Epithelial cell of proximal tubule (primary cell): ENCODE results near the gene CRISP3. TPM values are rescaled to one million over a fixed set of nuclear protein-coding genes. Genes with fewer than 3 reads are reported as not detected.

Experiments
- DNase-seq: peaks from one replicate; pipeline ENCODE4 v3.0.0-alpha.2; 2011; ENCODE audit warnings: low read depth
- H3K4me3 ChIP-seq: 2 replicates; pipeline ENCODE4 v1.5.1; 2011; ENCODE audit warnings: low read depth, mild to moderate bottlenecking, low read length
- total RNA-seq: library from RNA; depleted of rRNA; stranded (reverse); fragments of >200 nt; gene quantifications from 2 replicates; pipeline ENCODE4 v1.2.3, GENCODE V29; 2015
- TF ChIP-seq, protein P1 (sequence below): conservative IDR thresholded peaks from 2 replicates; pipeline ENCODE4 v1.5.1; 2012; ENCODE audit warnings: low read depth, mild to moderate bottlenecking, low read length

The CRISP3 gene
- total RNA-seq, 1 donor from 2014 or later: not detected

DNA sequence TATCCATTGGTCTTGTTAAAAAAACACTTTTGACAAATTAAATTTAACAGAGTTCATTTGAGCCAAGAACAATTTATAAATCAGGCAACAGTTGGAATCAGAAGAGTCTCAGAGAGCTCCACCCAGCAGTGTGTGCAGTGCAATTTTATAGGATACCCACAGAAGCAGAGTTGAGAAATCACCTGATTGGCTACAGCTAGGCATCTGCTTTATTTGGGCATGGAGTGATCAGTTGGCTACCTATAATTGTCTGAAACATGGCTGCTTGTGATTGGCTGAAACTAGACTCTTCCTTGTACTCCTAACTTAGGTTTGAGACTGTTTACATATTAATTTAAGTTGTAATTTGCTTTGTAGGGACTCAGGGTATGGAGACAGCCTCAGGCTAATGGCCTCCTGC is 30.9 kb upstream of the CRISP3 start:
- DNase-seq: no peak
- TF ChIP-seq, protein P1, sequence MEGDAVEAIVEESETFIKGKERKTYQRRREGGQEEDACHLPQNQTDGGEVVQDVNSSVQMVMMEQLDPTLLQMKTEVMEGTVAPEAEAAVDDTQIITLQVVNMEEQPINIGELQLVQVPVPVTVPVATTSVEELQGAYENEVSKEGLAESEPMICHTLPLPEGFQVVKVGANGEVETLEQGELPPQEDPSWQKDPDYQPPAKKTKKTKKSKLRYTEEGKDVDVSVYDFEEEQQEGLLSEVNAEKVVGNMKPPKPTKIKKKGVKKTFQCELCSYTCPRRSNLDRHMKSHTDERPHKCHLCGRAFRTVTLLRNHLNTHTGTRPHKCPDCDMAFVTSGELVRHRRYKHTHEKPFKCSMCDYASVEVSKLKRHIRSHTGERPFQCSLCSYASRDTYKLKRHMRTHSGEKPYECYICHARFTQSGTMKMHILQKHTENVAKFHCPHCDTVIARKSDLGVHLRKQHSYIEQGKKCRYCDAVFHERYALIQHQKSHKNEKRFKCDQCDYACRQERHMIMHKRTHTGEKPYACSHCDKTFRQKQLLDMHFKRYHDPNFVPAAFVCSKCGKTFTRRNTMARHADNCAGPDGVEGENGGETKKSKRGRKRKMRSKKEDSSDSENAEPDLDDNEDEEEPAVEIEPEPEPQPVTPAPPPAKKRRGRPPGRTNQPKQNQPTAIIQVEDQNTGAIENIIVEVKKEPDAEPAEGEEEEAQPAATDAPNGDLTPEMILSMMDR: no peak
- no peak overlapping the region for H3K4me3 ChIP-seq

DNA sequence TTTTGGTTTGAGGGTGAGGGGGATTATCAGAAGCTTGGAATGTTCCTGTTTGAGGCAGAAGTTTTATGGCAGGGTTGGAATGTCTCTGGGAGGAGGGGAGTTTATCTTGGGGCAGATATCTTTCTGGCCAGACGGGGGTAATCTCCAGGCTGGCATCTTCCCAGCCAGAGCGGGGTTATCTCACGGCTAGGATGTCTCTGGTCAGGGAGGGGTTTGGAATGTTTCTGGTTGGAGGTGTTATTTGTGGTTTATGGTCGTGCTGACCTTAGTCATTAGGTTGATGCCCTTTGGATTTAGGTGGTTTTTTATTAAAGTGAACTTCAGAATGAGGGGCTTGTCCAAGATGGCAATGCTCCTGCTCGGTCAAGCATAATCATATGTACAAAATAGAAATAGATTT is 28.1 kb upstream of the CRISP3 start:
- TF ChIP-seq, protein P1: no peak
- no peak for DNase-seq

DNA sequence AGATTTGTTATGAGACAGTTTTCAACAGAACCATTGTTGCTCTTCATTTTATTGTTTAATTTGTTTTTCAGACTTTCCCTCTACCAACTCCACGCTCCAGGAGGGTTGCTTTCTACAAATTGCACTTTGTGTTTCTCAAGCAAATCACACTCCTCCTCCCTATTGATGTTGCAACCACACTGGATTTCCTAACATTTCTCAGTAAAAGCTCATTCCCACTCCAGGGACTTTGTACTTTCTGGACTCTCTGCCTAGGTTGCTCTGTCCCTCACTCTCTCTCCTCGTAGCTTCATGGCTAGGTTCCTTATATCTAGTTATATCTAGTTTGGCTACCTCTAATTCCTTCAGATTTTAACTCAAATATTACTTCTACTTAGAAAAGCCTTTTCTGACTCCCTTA is 22.6 kb upstream of the CRISP3 start:
- TF ChIP-seq, protein P1: no peak
- peak; percentile 20 for DNase-seq
- no peak overlapping the region for H3K4me3 ChIP-seq

More for the DNA sequence above, 28.1 kb upstream of the CRISP3 start:
- H3K4me3 ChIP-seq: no peak overlapping the region

DNA sequence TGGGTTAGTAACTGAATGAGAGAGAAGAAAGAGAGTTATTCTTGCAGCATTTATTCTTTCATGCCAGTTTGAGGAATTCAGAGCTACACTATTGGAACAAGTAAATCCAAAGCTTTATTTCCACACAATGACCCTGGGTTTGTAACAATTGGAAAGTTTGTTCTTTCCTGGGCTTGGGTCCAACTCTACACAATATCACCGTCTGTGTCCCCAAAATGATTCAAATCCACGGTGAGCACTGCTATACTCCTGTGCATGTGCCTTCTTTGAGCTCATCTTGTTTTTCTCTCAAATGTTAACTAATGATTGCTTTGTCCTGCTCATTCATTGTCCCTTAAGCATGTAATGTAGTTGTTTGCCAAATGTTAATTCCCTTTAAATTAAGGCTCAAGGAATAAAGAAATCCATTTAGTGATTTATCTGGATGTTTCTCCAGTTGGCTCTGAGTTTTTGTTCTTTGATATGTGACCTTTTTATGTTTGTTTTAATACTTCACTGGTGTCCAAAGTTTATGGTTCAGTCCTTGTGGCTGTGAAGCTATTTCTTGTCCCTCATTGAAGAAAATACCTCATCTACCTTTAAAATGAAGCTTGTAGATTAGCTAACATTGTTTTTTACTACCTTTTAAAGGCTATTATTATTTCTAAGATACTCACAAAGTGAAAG is 20.5 kb upstream of the CRISP3 start:
- DNase-seq: no peak
- TF ChIP-seq, protein P1: no peak
- no peak overlapping the region for H3K4me3 ChIP-seq

DNA sequence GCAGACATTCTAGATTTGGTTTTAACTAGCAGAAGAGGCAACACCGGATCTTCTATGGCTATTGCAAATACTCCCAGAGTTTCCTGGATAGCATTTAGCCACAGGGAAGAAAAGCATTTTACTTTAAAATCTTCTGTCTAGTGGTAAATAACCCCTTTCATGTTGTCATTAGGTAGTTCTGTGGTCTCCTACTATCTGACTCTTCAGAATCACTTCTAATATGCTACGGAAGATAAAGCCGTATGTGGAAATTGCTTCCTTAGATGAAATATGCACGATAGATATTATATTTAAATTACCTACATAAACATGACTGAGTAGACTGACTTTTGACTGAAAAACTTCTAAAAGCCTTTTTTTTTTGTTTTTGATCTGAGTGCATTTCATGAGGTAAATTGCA is 759 bp downstream of the CRISP3 start:
- H3K4me3 ChIP-seq: no peak overlapping the region
- TF ChIP-seq, protein P1: no peak
- DNase-seq: no peak

DNA sequence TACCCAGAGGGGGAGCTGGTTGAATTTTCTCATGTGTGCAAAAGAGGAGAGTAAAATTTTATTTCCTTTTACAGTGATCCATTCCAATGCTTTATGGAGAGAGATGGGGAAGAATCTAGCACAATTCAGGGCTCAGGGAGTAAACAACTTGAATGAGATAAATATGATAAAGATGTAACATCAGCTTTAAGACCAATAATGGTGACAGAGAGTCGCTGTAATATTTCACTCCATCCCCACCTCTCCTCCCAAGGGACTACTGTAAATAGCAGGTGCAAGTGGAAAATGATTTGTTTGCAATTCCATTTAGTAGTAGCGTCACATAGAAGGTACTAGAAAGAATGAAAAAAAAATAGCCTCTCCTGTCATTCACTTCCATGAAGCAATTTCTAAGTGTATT is 4.8 kb downstream of the CRISP3 start:
- DNase-seq: no peak
- TF ChIP-seq, protein P1: no peak
- H3K4me3 ChIP-seq: no peak overlapping the region

DNA sequence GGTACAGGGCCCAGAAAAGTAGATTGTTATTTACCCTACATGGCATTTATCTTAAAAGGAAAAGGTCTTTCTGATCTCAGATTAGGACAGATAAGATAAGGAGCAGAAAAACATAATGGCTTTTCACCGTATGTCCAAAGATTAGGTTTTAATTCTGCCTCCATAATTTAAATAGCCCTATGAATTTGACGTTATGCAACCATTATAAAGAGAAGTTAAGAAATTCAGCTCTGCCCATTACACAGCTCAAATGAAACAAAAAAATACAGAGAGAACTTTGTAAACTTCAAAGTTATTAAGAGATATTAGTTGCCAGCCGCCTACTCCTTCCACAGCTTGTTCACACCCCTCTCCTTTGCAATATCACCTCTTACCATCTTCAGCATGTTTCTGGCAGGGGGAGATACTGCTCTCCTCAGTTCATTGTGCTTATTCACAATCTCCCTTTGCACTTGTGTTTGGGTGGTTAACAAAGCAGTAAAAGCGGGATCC is 8.1 kb downstream of the CRISP3 start:
- H3K4me3 ChIP-seq: no peak overlapping the region
- TF ChIP-seq, protein P1: no peak
- DNase-seq: no peak
